HepG2 (cell line): ENCODE measurements around the gene RNF213. TPM values are rescaled to one million over a fixed set of nuclear protein-coding genes. Genes with fewer than 3 reads are reported as not detected.

Experiments
- ATF7-NPFF ChIP-seq: sonication (generic); formaldehyde crosslinking; IDR thresholded peaks from 2 replicates; pipeline ENCODE4 v1.8.1; 2023; ENCODE audit warnings: mild to moderate bottlenecking, low read depth, missing genetic modification reagents, moderate library complexity
- ELF4 ChIP-seq: sonication (generic); formaldehyde crosslinking; IDR thresholded peaks from 2 replicates; pipeline ENCODE4 v1.5.0; 2020; ENCODE audit warnings: missing genetic modification reagents, mild to moderate bottlenecking, moderate library complexity, borderline replicate concordance
- FOSL2 ChIP-seq: sonication (generic); formaldehyde crosslinking; IDR thresholded peaks from 2 replicates; pipeline ENCODE4 v1.4.0; 2020; ENCODE audit warnings: missing genetic modification reagents
- FOXC1 ChIP-seq: sonication (generic); formaldehyde crosslinking; IDR thresholded peaks from 2 replicates; pipeline ENCODE4 v1.8.0; 2022; ENCODE audit warnings: mild to moderate bottlenecking, missing genetic modification reagents, borderline replicate concordance
- HNRNPUL1 ChIP-seq: fragments of 200-400 bp; formaldehyde crosslinking; IDR thresholded peaks from 2 replicates; pipeline ENCODE4 v1.6.1; 2017; ENCODE audit warnings: low read depth, mild to moderate bottlenecking, low read length, moderate library complexity
- HOXA3 ChIP-seq: sonication (generic); formaldehyde crosslinking; IDR thresholded peaks from 2 replicates; pipeline ENCODE4 v1.5.0; 2020; ENCODE audit warnings: missing genetic modification reagents
- KMT2A ChIP-seq: sonication (generic); formaldehyde crosslinking; IDR thresholded peaks from 2 replicates; pipeline ENCODE4 v1.4.0; 2020; ENCODE audit warnings: missing genetic modification reagents
- NFE2L1 ChIP-seq: sonication (generic); formaldehyde crosslinking; IDR thresholded peaks from 2 replicates; pipeline ENCODE4 v1.4.0; 2020; ENCODE audit warnings: missing genetic modification reagents, mild to moderate bottlenecking, borderline replicate concordance
- SAP130 ChIP-seq: IDR thresholded peaks from 2 replicates; pipeline ENCODE4 v1.6.1; 2016; ENCODE audit warnings: low read depth
- STAG1 ChIP-seq: sonication (generic); formaldehyde crosslinking; IDR thresholded peaks from 2 replicates; pipeline ENCODE4 v1.4.0; 2020; ENCODE audit warnings: missing genetic modification reagents
- TGIF2 ChIP-seq: IDR thresholded peaks from 2 replicates; pipeline ENCODE4 v1.6.1; 2016; ENCODE audit warnings: control low read depth, missing compliant biosample characterization
- ZFP1 ChIP-seq: IDR thresholded peaks from 2 replicates; pipeline ENCODE4 v1.6.1; 2016
- ZNF224 ChIP-seq: sonication (generic); formaldehyde crosslinking; IDR thresholded peaks from 2 replicates; pipeline ENCODE4 v1.5.0; 2020; ENCODE audit warnings: mild to moderate bottlenecking, missing genetic modification reagents
- polyA plus RNA-seq, 8 experiments: library from polyadenylated mRNA; depleted of rRNA in 3 of 8; stranded (reverse) in 7 of 8; unstranded in 1 of 8; fragments of >200 nt; fragmentation: Illumina TruSeq in 4 of 8; extraction: Trizol in 4 of 8; gene quantifications; 2 replicates each; pipeline versions ENCODE4 v1.2.1 to v1.2.3, GENCODE V29; 2011 to 2016; ENCODE audit warnings: low read depth in 4 of 8, missing spikeins in 1 of 8, mixed read lengths in 1 of 8; ENCODE audit not compliant: insufficient read depth in 1 of 8
- total RNA-seq, 5 experiments: library from RNA; depleted of rRNA; stranded (reverse); fragments of >200 nt; fragmentation: Illumina TruSeq; extraction: Trizol; gene quantifications; 2 replicates each; pipeline ENCODE4 v1.2.3, GENCODE V29; 2016; ENCODE audit warnings: low read depth in 1 of 5
- TF ChIP-seq, protein P1 (sequence below): sonication (generic); formaldehyde crosslinking; IDR thresholded peaks from 2 replicates; pipeline ENCODE4 v1.4.0; 2020; ENCODE audit warnings: missing genetic modification reagents
- TF ChIP-seq, protein P2 (sequence below): IDR thresholded peaks from 2 replicates; pipeline ENCODE4 v1.6.1; 2018; ENCODE audit warnings: missing genetic modification reagents, mild to moderate bottlenecking, missing compliant biosample characterization
- TF ChIP-seq, protein P3 (sequence below): sonication (generic); formaldehyde crosslinking; IDR thresholded peaks from 2 replicates; pipeline ENCODE4 v1.5.1; 2020; ENCODE audit warnings: missing genetic modification reagents, mild to moderate bottlenecking, borderline replicate concordance
- TF ChIP-seq, protein P4 (sequence below): sonication (generic); formaldehyde crosslinking; IDR thresholded peaks from 2 replicates; pipeline ENCODE4 v1.4.0; 2020; ENCODE audit warnings: missing genetic modification reagents
- TF ChIP-seq, protein P5 (sequence below): sonication (generic); formaldehyde crosslinking; IDR thresholded peaks from 2 replicates; pipeline ENCODE4 v1.9.0; 2021; ENCODE audit warnings: missing genetic modification reagents, borderline replicate concordance

Gene RNF213
- total and polyA plus RNA-seq, 2 of the 13 experiments (the other 11 are each of a cell fraction or from before 2014, with no cell fraction given), result 38.6 to 38.7 TPM

DNA sequence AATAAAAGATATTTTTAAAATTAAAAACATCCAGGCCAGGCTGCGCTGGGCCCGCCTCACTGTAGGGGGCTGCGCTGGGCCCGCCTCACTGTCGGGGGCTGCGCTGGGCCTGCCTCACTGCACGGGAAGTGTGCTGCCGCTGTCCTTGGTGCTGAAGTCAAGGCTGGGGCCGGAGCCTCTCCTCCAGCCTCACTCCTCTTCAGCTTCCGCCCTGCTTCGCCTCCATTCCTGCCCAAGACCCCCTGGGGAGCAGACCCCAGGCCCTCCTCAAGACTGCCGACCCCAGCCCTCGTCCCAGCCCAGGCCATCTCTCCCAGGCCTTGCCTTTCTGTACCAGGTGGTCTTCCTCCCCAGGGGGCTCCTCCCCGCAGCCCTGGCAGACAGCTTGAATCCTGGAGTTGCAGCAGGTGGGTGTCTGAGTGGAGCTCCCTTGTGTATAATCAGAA, 180.5 kb downstream of the RNF213 start (continued):
- TF ChIP-seq, protein P1, sequence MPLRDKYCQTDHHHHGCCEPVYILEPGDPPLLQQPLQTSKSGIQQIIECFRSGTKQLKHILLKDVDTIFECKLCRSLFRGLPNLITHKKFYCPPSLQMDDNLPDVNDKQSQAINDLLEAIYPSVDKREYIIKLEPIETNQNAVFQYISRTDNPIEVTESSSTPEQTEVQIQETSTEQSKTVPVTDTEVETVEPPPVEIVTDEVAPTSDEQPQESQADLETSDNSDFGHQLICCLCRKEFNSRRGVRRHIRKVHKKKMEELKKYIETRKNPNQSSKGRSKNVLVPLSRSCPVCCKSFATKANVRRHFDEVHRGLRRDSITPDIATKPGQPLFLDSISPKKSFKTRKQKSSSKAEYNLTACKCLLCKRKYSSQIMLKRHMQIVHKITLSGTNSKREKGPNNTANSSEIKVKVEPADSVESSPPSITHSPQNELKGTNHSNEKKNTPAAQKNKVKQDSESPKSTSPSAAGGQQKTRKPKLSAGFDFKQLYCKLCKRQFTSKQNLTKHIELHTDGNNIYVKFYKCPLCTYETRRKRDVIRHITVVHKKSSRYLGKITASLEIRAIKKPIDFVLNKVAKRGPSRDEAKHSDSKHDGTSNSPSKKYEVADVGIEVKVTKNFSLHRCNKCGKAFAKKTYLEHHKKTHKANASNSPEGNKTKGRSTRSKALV (CRISPR knock-in tag), result 0 out of 2 replicates have a peak, but pooled peaks have one; percentile 48
- peak; percentile 84; the same call in 1 of the 2 replicates for TF ChIP-seq ATF7-NPFF
- peak; percentile 84; the same call in 1 of the 2 replicates for TF ChIP-seq FOXC1
- no peak; the same call in 1 of the 2 replicates for TF ChIP-seq NFE2L1 (CRISPR knock-in tag)
- TF ChIP-seq FOSL2 (CRISPR knock-in tag), result peak; percentile 70
- TF ChIP-seq, protein P2, sequence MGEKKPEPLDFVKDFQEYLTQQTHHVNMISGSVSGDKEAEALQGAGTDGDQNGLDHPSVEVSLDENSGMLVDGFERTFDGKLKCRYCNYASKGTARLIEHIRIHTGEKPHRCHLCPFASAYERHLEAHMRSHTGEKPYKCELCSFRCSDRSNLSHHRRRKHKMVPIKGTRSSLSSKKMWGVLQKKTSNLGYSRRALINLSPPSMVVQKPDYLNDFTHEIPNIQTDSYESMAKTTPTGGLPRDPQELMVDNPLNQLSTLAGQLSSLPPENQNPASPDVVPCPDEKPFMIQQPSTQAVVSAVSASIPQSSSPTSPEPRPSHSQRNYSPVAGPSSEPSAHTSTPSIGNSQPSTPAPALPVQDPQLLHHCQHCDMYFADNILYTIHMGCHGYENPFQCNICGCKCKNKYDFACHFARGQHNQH, result peak; percentile 94
- TF ChIP-seq ZNF224 (CRISPR knock-in tag), result no peak
- 0 out of 2 replicates have a peak, but pooled peaks have one; percentile 56 for TF ChIP-seq KMT2A (CRISPR knock-in tag)
- 0 out of 2 replicates have a peak, but pooled peaks have one; percentile 20 for TF ChIP-seq STAG1 (CRISPR knock-in tag)
- no peak for TF ChIP-seq HNRNPUL1
- TF ChIP-seq, protein P3, sequence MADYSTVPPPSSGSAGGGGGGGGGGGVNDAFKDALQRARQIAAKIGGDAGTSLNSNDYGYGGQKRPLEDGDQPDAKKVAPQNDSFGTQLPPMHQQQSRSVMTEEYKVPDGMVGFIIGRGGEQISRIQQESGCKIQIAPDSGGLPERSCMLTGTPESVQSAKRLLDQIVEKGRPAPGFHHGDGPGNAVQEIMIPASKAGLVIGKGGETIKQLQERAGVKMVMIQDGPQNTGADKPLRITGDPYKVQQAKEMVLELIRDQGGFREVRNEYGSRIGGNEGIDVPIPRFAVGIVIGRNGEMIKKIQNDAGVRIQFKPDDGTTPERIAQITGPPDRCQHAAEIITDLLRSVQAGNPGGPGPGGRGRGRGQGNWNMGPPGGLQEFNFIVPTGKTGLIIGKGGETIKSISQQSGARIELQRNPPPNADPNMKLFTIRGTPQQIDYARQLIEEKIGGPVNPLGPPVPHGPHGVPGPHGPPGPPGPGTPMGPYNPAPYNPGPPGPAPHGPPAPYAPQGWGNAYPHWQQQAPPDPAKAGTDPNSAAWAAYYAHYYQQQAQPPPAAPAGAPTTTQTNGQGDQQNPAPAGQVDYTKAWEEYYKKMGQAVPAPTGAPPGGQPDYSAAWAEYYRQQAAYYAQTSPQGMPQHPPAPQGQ, result no peak
- TF ChIP-seq HOXA3 (CRISPR knock-in tag), result peak; percentile 71
- TF ChIP-seq ELF4 (CRISPR knock-in tag), result no peak
- TF ChIP-seq TGIF2, result peak; percentile 93
- TF ChIP-seq, protein P4, sequence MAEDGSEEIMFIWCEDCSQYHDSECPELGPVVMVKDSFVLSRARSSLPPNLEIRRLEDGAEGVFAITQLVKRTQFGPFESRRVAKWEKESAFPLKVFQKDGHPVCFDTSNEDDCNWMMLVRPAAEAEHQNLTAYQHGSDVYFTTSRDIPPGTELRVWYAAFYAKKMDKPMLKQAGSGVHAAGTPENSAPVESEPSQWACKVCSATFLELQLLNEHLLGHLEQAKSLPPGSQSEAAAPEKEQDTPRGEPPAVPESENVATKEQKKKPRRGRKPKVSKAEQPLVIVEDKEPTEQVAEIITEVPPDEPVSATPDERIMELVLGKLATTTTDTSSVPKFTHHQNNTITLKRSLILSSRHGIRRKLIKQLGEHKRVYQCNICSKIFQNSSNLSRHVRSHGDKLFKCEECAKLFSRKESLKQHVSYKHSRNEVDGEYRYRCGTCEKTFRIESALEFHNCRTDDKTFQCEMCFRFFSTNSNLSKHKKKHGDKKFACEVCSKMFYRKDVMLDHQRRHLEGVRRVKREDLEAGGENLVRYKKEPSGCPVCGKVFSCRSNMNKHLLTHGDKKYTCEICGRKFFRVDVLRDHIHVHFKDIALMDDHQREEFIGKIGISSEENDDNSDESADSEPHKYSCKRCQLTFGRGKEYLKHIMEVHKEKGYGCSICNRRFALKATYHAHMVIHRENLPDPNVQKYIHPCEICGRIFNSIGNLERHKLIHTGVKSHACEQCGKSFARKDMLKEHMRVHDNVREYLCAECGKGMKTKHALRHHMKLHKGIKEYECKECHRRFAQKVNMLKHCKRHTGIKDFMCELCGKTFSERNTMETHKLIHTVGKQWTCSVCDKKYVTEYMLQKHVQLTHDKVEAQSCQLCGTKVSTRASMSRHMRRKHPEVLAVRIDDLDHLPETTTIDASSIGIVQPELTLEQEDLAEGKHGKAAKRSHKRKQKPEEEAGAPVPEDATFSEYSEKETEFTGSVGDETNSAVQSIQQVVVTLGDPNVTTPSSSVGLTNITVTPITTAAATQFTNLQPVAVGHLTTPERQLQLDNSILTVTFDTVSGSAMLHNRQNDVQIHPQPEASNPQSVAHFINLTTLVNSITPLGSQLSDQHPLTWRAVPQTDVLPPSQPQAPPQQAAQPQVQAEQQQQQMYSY (CRISPR knock-in tag), result peak; percentile 56; the same call in 1 of the 2 replicates
- peak; percentile 69 for TF ChIP-seq SAP130 (CRISPR knock-in tag)
- TF ChIP-seq ZFP1 (CRISPR knock-in tag), result 0 out of 2 replicates have a peak, but pooled peaks have one; percentile 60
- TF ChIP-seq, protein P5, sequence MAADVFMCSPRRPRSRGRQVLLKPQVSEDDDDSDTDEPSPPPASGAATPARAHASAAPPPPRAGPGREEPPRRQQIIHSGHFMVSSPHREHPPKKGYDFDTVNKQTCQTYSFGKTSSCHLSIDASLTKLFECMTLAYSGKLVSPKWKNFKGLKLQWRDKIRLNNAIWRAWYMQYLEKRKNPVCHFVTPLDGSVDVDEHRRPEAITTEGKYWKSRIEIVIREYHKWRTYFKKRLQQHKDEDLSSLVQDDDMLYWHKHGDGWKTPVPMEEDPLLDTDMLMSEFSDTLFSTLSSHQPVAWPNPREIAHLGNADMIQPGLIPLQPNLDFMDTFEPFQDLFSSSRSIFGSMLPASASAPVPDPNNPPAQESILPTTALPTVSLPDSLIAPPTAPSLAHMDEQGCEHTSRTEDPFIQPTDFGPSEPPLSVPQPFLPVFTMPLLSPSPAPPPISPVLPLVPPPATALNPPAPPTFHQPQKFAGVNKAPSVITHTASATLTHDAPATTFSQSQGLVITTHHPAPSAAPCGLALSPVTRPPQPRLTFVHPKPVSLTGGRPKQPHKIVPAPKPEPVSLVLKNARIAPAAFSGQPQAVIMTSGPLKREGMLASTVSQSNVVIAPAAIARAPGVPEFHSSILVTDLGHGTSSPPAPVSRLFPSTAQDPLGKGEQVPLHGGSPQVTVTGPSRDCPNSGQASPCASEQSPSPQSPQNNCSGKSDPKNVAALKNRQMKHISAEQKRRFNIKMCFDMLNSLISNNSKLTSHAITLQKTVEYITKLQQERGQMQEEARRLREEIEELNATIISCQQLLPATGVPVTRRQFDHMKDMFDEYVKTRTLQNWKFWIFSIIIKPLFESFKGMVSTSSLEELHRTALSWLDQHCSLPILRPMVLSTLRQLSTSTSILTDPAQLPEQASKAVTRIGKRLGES (CRISPR knock-in tag), result peak; percentile 93
